ENCODE data around the gene ARL10.

The ARL10 gene

DNA sequence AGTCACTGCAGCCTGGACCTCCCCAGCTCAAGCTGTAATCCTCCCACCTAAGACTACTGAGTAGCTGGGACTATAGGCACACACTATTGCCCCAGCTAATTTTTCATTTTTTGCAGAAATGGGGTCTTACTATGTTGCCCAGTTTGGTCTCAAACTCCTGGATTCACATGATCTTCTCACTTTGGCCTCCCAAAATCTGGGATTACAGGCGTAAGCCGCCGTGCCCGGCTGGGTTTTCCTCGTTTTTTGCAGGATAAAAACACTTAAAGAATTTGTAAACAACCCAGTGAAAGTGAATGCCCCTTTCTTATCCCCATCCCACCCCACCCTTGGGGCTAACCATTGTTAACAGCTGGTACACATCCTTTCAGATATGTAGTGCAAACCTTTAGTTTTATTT, 43.3 kb downstream of the ARL10 start:
- H3K4me3 ChIP-seq (ENCODE audit: low read length), result no peak overlapping the region
- H3K27ac ChIP-seq (ENCODE audit: low read length), result no peak overlapping the region
- no peak overlapping the region for H3K9ac ChIP-seq (ENCODE audit: low read depth, low read length)
- no peaks in the 10 kb centered on the region for H3K36me3 ChIP-seq (ENCODE audit: insufficient read depth, low read depth, low read length)
- no peaks in the 10 kb centered on the region for H3K9me3 ChIP-seq (ENCODE audit: insufficient read depth, low read depth, low read length)
- H3K27me3 ChIP-seq (ENCODE audit: insufficient read depth, low read length), result no peaks in the 10 kb centered on the region
- no peaks in the 10 kb centered on the region for H3K4me1 ChIP-seq (ENCODE audit: insufficient read depth, low read length)

DNA sequence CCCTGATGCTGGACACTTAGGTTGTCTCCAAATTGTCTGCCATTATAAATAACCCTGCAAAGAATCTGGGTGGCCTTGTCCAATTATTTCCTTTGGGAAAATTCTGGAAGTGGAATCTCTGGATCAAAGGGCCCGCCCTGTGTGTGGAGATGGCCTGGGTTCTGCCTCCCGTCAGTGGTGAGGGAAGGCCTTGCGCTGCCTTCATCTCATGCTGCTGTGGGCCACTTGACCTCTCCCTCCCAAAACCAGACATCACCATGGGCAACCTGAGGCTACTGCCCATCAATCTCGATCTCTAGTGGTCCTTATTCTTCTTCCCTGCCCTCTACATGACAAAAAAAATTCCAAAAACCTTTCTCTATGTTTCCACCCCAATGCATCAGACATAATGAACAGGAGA, 44.5 kb downstream of the ARL10 start:
- H3K4me1 ChIP-seq (ENCODE audit: insufficient read depth, low read length), result no peaks in the 10 kb centered on the region
- no peak overlapping the region for H3K4me3 ChIP-seq (ENCODE audit: low read length)
- no peak overlapping the region for H3K27ac ChIP-seq (ENCODE audit: low read length)
- no peaks in the 10 kb centered on the region for H3K36me3 ChIP-seq (ENCODE audit: insufficient read depth, low read depth, low read length)
- no peak overlapping the region for H3K9ac ChIP-seq (ENCODE audit: low read depth, low read length)
- H3K27me3 ChIP-seq (ENCODE audit: insufficient read depth, low read length), result no peaks in the 10 kb centered on the region
- H3K9me3 ChIP-seq (ENCODE audit: insufficient read depth, low read depth, low read length), result no peaks in the 10 kb centered on the region

DNA sequence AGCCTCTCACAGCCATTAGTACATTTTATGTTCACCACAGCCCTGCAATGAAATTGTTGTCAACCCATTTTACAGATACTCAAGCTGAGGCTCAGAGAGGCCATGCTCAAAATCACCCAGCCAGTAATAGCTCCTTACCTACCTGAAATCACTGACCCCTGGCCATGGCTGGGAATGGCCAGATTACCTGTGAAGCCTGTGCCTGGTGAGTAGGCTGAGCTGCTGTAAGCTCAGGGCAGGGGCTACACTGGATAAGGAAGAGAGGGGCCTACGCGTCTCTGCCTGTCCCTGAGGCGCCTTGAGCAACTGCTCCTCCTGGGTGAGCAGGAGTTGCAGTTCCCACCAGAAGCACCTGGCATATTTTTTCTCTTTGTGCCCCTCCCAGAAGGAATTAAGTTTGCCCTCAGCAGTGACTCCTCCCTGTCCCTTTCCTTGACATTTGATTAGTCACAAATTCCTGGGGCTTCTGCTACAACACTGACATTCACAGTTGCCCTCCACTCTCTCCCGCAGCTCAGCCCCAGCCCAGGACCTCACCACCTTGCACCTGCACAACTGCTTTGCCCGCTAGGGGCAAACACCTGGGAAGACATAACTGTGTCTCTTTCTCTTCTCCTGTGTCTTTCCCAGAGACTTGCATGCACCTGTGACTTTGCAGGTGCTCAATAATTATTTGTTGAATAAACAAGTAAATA, 45.3 kb downstream of the ARL10 start:
- Histone ChIP-seq H3K9me3 (ENCODE audit: insufficient read depth, low read depth, low read length) (no peaks in the 10 kb centered on the region), H3K27me3 (ENCODE audit: insufficient read depth, low read length) (peaks cover 6% of the 10 kb centered on the region; the same call in 1 of the 2 replicates), H3K36me3 (ENCODE audit: insufficient read depth, low read depth, low read length) (no peaks in the 10 kb centered on the region), H3K4me3 (ENCODE audit: low read length) (no peak overlapping the region), H3K4me1 (ENCODE audit: insufficient read depth, low read length) (no peaks in the 10 kb centered on the region), H3K27ac (ENCODE audit: low read length) (no peak overlapping the region), H3K9ac (ENCODE audit: low read depth, low read length) (no peak overlapping the region)

DNA sequence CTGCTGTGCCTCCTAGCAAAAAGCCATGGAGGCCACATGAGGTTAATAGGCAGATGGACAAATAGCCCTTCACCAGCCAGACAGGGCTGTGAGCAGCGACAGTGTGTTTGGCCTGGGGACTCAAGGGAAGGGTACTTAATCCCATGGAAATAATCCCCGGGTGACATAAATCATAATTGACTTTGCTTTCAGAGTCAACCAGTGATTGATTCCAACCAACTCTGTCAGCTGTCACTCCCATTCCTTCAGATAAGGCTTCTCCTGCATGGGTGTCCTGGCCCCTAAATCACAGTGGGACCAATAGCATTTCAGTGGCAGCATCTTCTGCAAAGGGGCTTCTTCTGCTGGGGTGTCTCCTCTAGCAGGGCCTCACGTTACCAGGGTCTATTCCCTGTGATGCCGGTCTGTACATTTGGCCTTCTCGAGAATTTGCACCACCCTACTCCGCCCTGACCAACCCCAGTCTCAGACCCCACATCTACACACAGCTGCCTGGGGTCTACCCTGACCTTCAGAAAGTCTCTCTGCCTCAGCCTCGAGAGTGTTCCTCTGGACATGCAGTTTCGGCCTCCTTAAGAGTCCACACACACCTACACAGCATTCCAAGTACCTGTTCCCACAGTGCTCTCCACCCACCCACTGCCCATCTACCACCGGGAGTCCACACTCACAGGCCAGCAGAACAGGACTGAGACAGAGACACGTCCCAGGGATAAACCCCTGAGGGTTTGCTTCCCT, 47.4 kb downstream of the ARL10 start:
- peaks cover 22% of the 10 kb centered on the region for H3K27me3 ChIP-seq (ENCODE audit: insufficient read depth, low read length)
- H3K9ac ChIP-seq (ENCODE audit: low read depth, low read length), result no peak overlapping the region
- no peaks in the 10 kb centered on the region for H3K4me1 ChIP-seq (ENCODE audit: insufficient read depth, low read length)
- no peak overlapping the region for H3K4me3 ChIP-seq (ENCODE audit: low read length)
- H3K27ac ChIP-seq (ENCODE audit: low read length), result no peak overlapping the region
- no peaks in the 10 kb centered on the region for H3K36me3 ChIP-seq (ENCODE audit: insufficient read depth, low read depth, low read length)
- H3K9me3 ChIP-seq (ENCODE audit: insufficient read depth, low read depth, low read length), result no peaks in the 10 kb centered on the region

DNA sequence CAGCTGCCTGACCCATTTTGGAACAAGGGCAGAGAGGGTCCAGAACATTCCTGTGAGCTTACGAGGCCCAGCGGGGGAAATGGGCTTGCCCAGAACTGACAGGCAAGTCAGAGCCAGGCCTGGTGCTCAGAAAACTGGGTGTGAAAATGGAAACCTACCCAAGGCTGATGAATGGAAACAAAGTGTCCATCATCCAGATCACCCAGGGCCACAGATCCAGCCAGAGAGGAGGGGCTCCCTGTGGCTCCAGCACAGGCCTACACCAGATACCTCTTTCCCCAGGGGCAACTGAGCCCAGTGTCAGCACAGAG, 47.9 kb downstream of the ARL10 start:
- no peak overlapping the region for H3K4me3 ChIP-seq (ENCODE audit: low read length)
- H3K9me3 ChIP-seq (ENCODE audit: insufficient read depth, low read depth, low read length), result no peaks in the 10 kb centered on the region
- peaks cover 27% of the 10 kb centered on the region for H3K27me3 ChIP-seq (ENCODE audit: insufficient read depth, low read length)
- no peak overlapping the region for H3K27ac ChIP-seq (ENCODE audit: low read length)
- no peaks in the 10 kb centered on the region for H3K4me1 ChIP-seq (ENCODE audit: insufficient read depth, low read length)
- H3K36me3 ChIP-seq (ENCODE audit: insufficient read depth, low read depth, low read length), result no peaks in the 10 kb centered on the region
- no peak overlapping the region for H3K9ac ChIP-seq (ENCODE audit: low read depth, low read length)

DNA sequence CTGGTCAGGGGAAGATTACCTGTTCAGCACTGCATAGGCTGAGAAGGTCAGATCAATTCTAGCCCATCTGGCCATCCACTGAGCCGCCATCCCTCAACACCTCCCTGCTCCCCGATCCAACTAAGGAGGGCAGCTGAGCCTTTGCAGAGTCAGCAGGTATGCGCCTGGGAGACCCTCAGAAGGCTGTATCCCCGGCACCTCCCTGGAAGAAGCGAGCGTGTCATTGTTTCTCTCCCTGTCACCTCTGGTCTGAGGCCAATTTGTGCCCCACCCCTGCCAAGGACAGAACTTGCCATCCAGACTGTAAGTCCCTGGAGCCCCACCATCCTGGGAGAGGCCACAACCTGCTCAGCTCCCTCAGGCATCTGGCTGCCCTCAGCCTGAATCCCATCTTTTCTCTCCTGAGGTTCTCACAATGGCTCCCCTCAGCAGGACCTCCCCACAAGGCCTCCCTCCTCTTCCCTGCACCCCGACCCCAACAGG, 48.5 kb downstream of the ARL10 start:
- Histone ChIP-seq H3K4me1 (ENCODE audit: insufficient read depth, low read length) (no peaks in the 10 kb centered on the region), H3K36me3 (ENCODE audit: insufficient read depth, low read depth, low read length) (no peaks in the 10 kb centered on the region), H3K27ac (ENCODE audit: low read length) (no peak overlapping the region), H3K27me3 (ENCODE audit: insufficient read depth, low read length) (peaks cover 30% of the 10 kb centered on the region), H3K9ac (ENCODE audit: low read depth, low read length) (no peak overlapping the region), H3K9me3 (ENCODE audit: insufficient read depth, low read depth, low read length) (no peaks in the 10 kb centered on the region), H3K4me3 (ENCODE audit: low read length) (no peak overlapping the region)

DNA sequence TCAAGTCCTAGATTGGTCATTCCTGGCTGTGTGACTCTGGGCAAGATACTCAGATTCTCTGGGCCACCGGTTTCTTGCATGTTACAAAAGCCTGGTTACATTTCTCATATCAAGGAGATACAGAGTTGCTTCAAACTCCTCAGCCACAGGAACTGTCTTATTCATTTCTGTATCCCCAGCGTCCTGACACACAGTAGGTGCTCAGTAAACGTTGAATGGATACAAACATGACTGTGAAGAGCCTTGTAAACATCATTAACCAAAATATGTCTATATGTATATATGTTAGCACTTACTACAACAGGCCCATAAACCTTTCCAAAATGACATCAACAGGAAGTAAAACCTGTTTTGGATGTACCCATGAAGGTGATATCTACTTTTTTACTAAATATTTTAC, 49.4 kb downstream of the ARL10 start:
- Histone ChIP-seq H3K4me3 (ENCODE audit: low read length) (no peak overlapping the region), H3K27me3 (ENCODE audit: insufficient read depth, low read length) (peaks cover 30% of the 10 kb centered on the region), H3K36me3 (ENCODE audit: insufficient read depth, low read depth, low read length) (no peaks in the 10 kb centered on the region), H3K9me3 (ENCODE audit: insufficient read depth, low read depth, low read length) (no peaks in the 10 kb centered on the region; the same call in 1 of the 2 replicates), H3K27ac (ENCODE audit: low read length) (no peak overlapping the region), H3K4me1 (ENCODE audit: insufficient read depth, low read length) (no peaks in the 10 kb centered on the region), H3K9ac (ENCODE audit: low read depth, low read length) (no peak overlapping the region)

DNA sequence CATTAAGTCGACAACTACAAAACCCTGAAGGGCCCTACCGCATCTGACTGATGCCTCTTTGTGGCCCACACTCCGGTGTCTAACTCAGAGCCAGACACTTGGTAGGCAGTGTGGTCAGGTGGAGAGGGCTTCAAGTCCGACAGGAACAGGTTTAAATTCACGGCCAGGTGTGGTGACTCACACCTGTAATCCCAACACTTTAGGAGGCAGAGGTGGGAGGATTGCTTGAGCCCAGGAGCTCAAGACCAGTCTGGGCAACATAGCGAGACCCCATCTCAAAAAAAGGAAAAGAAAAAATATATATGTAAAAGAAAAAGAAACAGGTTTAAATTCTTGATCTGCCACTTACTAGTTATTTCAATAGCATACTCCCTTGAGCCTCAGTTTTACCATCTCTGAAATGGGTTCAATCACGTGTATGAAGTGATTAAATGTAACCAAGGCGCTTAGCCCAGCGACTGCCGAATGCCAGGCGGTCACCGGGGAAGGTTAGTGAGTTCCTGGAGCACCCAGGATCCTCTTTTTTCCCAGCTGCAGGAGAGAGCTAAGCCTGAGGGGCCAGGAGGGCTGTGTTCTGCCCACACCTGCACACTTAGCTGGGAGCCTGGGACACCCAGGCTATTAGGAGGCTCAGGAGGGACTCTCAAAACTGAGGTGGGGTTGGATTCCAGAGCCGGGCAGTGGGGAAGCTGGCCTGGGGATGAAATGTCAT, 50.1 kb downstream of the ARL10 start:
- Histone ChIP-seq H3K4me1 (ENCODE audit: insufficient read depth, low read length) (no peaks in the 10 kb centered on the region), H3K9ac (ENCODE audit: low read depth, low read length) (peak overlapping the region; percentile 63; the same call in 1 of the 2 replicates), H3K9me3 (ENCODE audit: insufficient read depth, low read depth, low read length) (peaks cover 3% of the 10 kb centered on the region), H3K36me3 (ENCODE audit: insufficient read depth, low read depth, low read length) (no peaks in the 10 kb centered on the region), H3K4me3 (ENCODE audit: low read length) (peak overlapping the region; percentile 76), H3K27me3 (ENCODE audit: insufficient read depth, low read length) (peaks cover 30% of the 10 kb centered on the region), H3K27ac (ENCODE audit: low read length) (no peak overlapping the region)

DNA sequence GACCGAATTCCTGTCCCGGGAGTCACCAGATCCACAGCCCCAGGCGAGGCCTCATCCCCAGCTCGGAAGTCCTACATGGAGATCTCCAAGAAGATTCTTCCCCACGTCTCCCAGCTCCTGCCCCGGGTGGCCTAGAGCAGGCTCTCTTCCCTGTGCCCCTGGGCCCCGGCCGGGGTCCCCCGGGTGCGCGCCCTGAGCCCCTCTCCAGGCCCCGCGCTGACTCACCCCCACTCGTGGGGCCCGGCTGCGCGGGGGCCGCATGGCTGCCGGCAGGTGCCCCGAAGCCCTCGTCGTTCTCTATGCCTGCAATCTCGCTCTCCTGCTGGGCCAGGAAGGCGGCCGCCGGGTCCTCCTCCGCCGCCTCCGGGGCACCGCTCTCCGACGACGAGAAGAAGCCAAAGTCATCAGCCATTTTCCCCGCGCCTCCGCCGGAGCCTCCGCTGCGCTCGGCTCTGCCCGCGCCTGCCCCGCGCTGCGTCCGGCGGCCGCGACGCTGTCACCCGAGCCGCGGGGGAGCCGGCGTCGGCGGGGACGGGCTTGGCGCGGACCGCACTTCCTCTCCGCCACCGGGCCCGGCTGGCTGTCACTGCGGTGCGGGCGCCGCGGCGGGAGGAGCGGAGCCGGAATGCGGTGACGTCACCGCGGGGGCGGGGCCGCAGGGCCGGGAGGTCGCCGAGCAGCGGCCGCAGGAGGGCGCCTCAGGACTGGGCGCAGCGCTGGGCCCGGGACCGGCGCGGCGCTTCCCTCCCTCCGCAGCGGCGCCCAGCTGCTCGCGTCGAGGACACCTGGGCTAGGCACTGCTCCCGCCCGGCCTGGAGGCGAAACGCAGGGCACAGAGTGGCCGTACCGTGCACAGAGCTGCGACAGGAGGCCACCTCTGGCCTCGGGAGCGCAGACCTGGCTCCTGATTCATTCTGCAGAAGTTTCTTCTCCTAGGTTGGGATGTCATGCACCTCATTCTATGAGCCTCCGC, 51.0 kb downstream of the ARL10 start, which contains the start of gene CLTB:
TSS of gene CLTB (minus strand) at position 588 of the 973 bp plus-strand sequence. CDS start at position 412, 176 bp downstream.
- no peaks in the 10 kb centered on the region for H3K4me1 ChIP-seq (ENCODE audit: insufficient read depth, low read length)
- H3K27me3 ChIP-seq (ENCODE audit: insufficient read depth, low read length), result peaks cover 30% of the 10 kb centered on the region
- H3K36me3 ChIP-seq (ENCODE audit: insufficient read depth, low read depth, low read length), result no peaks in the 10 kb centered on the region
- peak within 1 kb of the TSS; percentile 63; the same call in 1 of the 2 replicates for H3K9ac ChIP-seq (ENCODE audit: low read depth, low read length)
- H3K4me3 ChIP-seq (ENCODE audit: low read length), result peak within 1 kb of the TSS; percentile 76
- no peak within 1 kb of the TSS for H3K27ac ChIP-seq (ENCODE audit: low read length)
- peaks cover 12% of the 10 kb centered on the region for H3K9me3 ChIP-seq (ENCODE audit: insufficient read depth, low read depth, low read length)

DNA sequence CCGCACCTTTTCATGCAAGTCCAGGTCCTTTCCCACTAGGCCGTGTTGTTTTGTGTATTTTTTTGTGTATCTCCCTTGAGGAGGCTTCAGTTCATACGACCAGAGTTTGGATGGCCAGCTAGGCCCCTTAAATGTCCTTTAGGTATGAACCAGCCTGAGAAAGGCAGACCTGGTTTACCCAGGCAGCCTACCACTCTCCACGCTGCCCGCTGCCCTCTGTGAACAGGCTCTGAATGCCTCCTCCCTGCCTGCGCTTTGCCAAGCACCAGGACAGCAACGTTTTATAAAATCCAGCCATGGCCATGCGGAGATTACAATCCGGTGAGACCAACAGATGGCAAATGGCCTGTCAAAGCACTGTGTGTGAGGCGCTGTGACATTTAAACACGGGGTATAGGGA, 51.7 kb downstream of the ARL10 start:
- Histone ChIP-seq H3K27ac (ENCODE audit: low read length) (no peak overlapping the region), H3K9me3 (ENCODE audit: insufficient read depth, low read depth, low read length) (peaks cover 16% of the 10 kb centered on the region), H3K4me1 (ENCODE audit: insufficient read depth, low read length) (no peaks in the 10 kb centered on the region), H3K36me3 (ENCODE audit: insufficient read depth, low read depth, low read length) (no peaks in the 10 kb centered on the region), H3K4me3 (ENCODE audit: low read length) (peak overlapping the region; percentile 58; the same call in 1 of the 2 replicates), H3K9ac (ENCODE audit: low read depth, low read length) (peak overlapping the region; percentile 19; the same call in 1 of the 2 replicates), H3K27me3 (ENCODE audit: insufficient read depth, low read length) (peaks cover 30% of the 10 kb centered on the region)

DNA sequence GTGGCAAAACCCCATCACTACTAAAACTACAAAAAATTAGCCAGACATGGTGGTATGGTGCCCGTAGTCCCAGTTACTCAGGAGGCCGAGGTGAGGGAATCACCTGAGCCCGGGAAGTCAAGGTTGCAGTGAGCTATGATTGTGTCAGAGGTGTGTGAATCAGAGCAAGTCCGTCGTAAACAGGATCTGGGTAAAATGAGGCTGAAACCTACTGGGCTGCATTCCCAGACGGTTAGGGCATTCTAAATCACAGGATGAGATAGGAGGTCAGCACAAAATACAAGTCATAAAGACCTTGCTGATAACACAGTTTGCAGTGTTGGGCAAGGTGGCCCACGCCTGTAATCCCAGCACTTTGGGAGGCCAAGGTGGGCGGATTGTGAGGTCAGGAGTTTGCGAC, 53.0 kb downstream of the ARL10 start:
- H3K27me3 ChIP-seq (ENCODE audit: insufficient read depth, low read length), result peaks cover 30% of the 10 kb centered on the region
- H3K36me3 ChIP-seq (ENCODE audit: insufficient read depth, low read depth, low read length), result no peaks in the 10 kb centered on the region
- no peaks in the 10 kb centered on the region for H3K4me1 ChIP-seq (ENCODE audit: insufficient read depth, low read length)
- H3K27ac ChIP-seq (ENCODE audit: low read length), result no peak overlapping the region
- H3K4me3 ChIP-seq (ENCODE audit: low read length), result no peak overlapping the region
- H3K9me3 ChIP-seq (ENCODE audit: insufficient read depth, low read depth, low read length), result peaks cover 23% of the 10 kb centered on the region
- no peak overlapping the region for H3K9ac ChIP-seq (ENCODE audit: low read depth, low read length)
